ENCODE results near the gene FRAS1.

DNA sequence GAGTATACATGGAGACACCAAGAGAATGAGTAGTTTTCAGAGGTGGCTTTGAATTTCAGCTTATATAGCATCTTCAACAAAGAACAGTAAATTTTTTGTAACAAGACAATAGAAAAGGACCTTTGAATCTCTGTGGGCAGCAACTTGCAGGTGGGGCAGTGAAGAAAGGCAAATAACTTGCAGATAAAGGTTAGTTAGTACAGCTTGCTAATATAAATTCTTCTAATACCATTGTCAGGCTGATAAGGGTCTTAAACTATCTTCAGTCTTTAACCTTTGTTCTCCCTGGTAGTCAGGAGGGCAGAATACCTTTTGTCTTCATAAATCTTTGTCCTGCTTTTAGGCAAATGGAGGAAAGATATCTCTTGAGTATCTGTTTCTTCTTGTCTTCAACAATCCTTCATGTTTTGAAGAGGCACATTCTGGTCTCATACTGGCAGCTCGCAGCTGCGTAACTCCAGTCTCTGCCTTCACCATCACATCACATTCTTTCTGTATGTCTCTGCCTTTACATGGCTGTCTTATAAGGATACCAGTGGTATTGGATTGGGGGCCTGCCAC lies 510.5 kb downstream of the FRAS1 start:
- TF ChIP-seq EP300 (IDR thresholded peaks at IDR 0.05) (no peak), POLR2A (IDR thresholded peaks at IDR 0.05) (no peak)

All from ovary (tissue), 1 donor.